SU-DHL-6 (cell line): Measurements from ENCODE around the gene SMOC2.

Experiments used
- H2AFZ ChIP-seq: fragments of 200-600 bp; sonication (generic); 2 replicates; pipeline ENCODE4 v1.6.1; 2014; ENCODE audit warnings: low read depth, mild to moderate bottlenecking, moderate library complexity, mixed read lengths, antibody characterized with exemption, low read length; ENCODE audit not compliant: severe bottlenecking
- H3F3A ChIP-seq: fragments of 200-600 bp; shearing (Covaris generic); 2 replicates; pipeline ENCODE4 v1.6.0; 2016; ENCODE audit warnings: antibody characterized with exemption, mild to moderate bottlenecking; ENCODE audit not compliant: insufficient read depth
- H3K27ac ChIP-seq: fragments of 200-600 bp; sonication (generic); 2 replicates; pipeline ENCODE4 v1.5.1; 2016; ENCODE audit warnings: low read depth, mild to moderate bottlenecking, low read length, moderate library complexity, mixed read lengths
- H3K27me3 ChIP-seq: fragments of 200-600 bp; sonication (generic), shearing (Covaris generic); 2 replicates; pipeline ENCODE4 v1.6.0; 2014; ENCODE audit warnings: mild to moderate bottlenecking, low read length
- H3K36me3 ChIP-seq: fragments of 200-600 bp; sonication (generic); 2 replicates; pipeline ENCODE4 v1.6.1; 2014; ENCODE audit warnings: mild to moderate bottlenecking, low read length, mixed read lengths
- H3K4me2 ChIP-seq: fragments of 300-600, 200-600 bp; shearing (Covaris generic), sonication (generic); 2 replicates; pipeline ENCODE4 v1.6.0; 2014; ENCODE audit warnings: low read length, low read depth, mild to moderate bottlenecking; ENCODE audit not compliant: poor library complexity, severe bottlenecking
- H3K4me3 ChIP-seq: fragments of 200-600 bp; sonication (generic); 2 replicates; pipeline ENCODE4 v1.5.1; 2014; ENCODE audit warnings: antibody characterized with exemption, low read length, mild to moderate bottlenecking, mixed read lengths; ENCODE audit not compliant: insufficient read depth, poor library complexity, severe bottlenecking
- H3K79me2 ChIP-seq: fragments of 200-600 bp; sonication (generic); 2 replicates; pipeline ENCODE4 v1.6.1; 2014; ENCODE audit warnings: mild to moderate bottlenecking, low read length, moderate library complexity; ENCODE audit not compliant: insufficient read depth
- H3K9ac ChIP-seq: fragments of 200-600 bp; sonication (generic); 2 replicates; pipeline ENCODE4 v1.7.0; 2014; ENCODE audit warnings: mild to moderate bottlenecking, low read length
- H3K9me2 ChIP-seq: fragments of 200-600 bp; sonication (generic); replicated peaks from 2 replicates; pipeline ENCODE4 v1.6.1; 2014; ENCODE audit warnings: low read length; ENCODE audit not compliant: insufficient read depth
- H3K9me3 ChIP-seq: fragments of 200-600 bp; sonication (generic); 2 replicates; pipeline ENCODE4 v1.6.1; 2014; ENCODE audit warnings: low read length, mixed read lengths; ENCODE audit not compliant: insufficient read depth
- H4K20me1 ChIP-seq: fragments of 200-600 bp; sonication (generic); 2 replicates; pipeline ENCODE4 v1.6.1; 2014; ENCODE audit warnings: low read depth, mild to moderate bottlenecking, antibody characterized with exemption, low read length, moderate library complexity, mixed read lengths
- EZH2phosphoT487 ChIP-seq: fragments of 200-600 bp; sonication (generic), shearing (Covaris generic); conservative IDR thresholded peaks from 2 replicates; pipeline ENCODE4 v1.6.1; 2018; ENCODE audit warnings: mild to moderate bottlenecking, antibody characterized with exemption, low read length, moderate library complexity, mixed read lengths
- TF ChIP-seq, protein P1 (sequence below): fragments of 200-600 bp; sonication (generic); IDR thresholded peaks from one replicate; pipeline ENCODE4 v1.5.1; 2017; ENCODE audit warnings: antibody characterized with exemption, mild to moderate bottlenecking, low read length, moderate library complexity; ENCODE audit not compliant: insufficient read depth, poor library complexity, severe bottlenecking

The SMOC2 gene

DNA sequence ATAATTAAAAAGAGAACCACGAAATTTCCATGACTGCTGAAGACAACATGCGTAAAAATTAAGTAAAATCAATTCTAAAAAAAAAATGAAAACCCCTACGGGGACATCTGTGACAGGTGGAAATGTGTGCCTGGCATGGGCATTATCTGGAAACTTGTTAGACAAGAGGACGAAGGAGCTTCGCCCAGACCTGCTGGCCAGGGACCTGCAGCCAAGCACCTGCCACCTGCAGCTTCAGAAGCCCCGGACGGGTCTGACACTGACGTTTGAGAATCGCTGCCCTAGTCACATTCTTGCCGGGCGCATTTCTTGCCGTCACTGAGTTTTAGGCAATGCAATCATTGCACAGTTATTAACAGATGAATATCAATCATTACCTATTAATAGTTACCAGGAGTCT lies 140.3 kb downstream of the SMOC2 start:
- Histone ChIP-seq H3K4me2 (no peak overlapping the region), H3K9me3 (no peaks in the 10 kb centered on the region), H3K27me3 (0 out of 2 replicates have a peak, but pooled peaks cover 3% of the 10 kb centered on the region), H3K9me2 (no peaks in the 10 kb centered on the region), H3K4me3 (no peak overlapping the region), H3K9ac (no peak overlapping the region), H2AFZ (no peak overlapping the region), H4K20me1 (no peaks in the 10 kb centered on the region), H3K27ac (no peak overlapping the region), H3K36me3 (no peaks in the 10 kb centered on the region), H3F3A (no peaks in the 10 kb centered on the region), H3K79me2 (no peaks in the 10 kb centered on the region)
- no peak for TF ChIP-seq EZH2phosphoT487
- TF ChIP-seq, protein P1, sequence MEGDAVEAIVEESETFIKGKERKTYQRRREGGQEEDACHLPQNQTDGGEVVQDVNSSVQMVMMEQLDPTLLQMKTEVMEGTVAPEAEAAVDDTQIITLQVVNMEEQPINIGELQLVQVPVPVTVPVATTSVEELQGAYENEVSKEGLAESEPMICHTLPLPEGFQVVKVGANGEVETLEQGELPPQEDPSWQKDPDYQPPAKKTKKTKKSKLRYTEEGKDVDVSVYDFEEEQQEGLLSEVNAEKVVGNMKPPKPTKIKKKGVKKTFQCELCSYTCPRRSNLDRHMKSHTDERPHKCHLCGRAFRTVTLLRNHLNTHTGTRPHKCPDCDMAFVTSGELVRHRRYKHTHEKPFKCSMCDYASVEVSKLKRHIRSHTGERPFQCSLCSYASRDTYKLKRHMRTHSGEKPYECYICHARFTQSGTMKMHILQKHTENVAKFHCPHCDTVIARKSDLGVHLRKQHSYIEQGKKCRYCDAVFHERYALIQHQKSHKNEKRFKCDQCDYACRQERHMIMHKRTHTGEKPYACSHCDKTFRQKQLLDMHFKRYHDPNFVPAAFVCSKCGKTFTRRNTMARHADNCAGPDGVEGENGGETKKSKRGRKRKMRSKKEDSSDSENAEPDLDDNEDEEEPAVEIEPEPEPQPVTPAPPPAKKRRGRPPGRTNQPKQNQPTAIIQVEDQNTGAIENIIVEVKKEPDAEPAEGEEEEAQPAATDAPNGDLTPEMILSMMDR: no peak

GRCh38 chr6:168581706-168582105 lies 140.7 kb downstream of the SMOC2 start:
- Histone ChIP-seq H3K36me3 (no peaks in the 10 kb centered on the region), H3K4me2 (no peak overlapping the region), H3K9me3 (no peaks in the 10 kb centered on the region), H4K20me1 (no peaks in the 10 kb centered on the region), H3K79me2 (no peaks in the 10 kb centered on the region), H3K9ac (no peak overlapping the region), H2AFZ (no peak overlapping the region), H3F3A (no peaks in the 10 kb centered on the region), H3K9me2 (no peaks in the 10 kb centered on the region), H3K4me3 (no peak overlapping the region), H3K27ac (no peak overlapping the region), H3K27me3 (0 out of 2 replicates have a peak, but pooled peaks cover 3% of the 10 kb centered on the region)
- TF ChIP-seq, protein P1: no peak
- TF ChIP-seq EZH2phosphoT487: no peak

GRCh38 chr6:168582571-168582981 lies 141.6 kb downstream of the SMOC2 start:
- Histone ChIP-seq H3K79me2 (no peaks in the 10 kb centered on the region), H3K9me2 (no peaks in the 10 kb centered on the region), H3K9me3 (no peaks in the 10 kb centered on the region), H2AFZ (no peak overlapping the region), H3K36me3 (no peaks in the 10 kb centered on the region), H3K27me3 (0 out of 2 replicates have a peak, but pooled peaks cover 3% of the 10 kb centered on the region), H3F3A (no peaks in the 10 kb centered on the region), H3K9ac (no peak overlapping the region), H3K4me2 (no peak overlapping the region), H3K4me3 (no peak overlapping the region), H3K27ac (no peak overlapping the region), H4K20me1 (no peaks in the 10 kb centered on the region)
- TF ChIP-seq EZH2phosphoT487: no peak
- TF ChIP-seq, protein P1: no peak

DNA sequence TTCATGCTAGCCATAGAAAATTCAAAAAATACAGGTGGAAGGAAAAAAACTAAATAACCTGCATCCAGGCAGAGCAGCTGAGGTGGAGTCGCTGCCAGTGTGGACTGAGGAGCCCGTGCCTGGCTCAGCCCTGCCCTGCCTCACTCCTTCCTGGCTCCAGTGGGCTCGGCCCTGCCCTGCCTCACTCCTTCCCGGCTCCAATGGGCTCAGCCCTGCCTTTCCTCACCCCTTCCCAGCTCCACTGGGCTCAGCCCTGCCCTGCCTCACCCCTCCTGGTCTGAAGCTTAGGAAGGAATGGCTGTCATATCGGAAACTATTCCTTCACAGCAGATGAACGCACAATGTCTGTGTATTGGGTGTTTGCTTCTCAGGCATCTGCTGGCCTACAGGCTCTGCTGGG lies 142.1 kb downstream of the SMOC2 start:
- H3K36me3 ChIP-seq: no peaks in the 10 kb centered on the region
- H3K9me2 ChIP-seq: no peaks in the 10 kb centered on the region
- H3K9ac ChIP-seq: no peak overlapping the region
- no peak for TF ChIP-seq EZH2phosphoT487
- TF ChIP-seq, protein P1: no peak
- no peaks in the 10 kb centered on the region for H3K9me3 ChIP-seq
- H3F3A ChIP-seq: no peaks in the 10 kb centered on the region
- no peak overlapping the region for H2AFZ ChIP-seq
- 0 out of 2 replicates have a peak, but pooled peaks cover 3% of the 10 kb centered on the region for H3K27me3 ChIP-seq
- no peak overlapping the region for H3K27ac ChIP-seq
- H3K79me2 ChIP-seq: no peaks in the 10 kb centered on the region
- no peaks in the 10 kb centered on the region for H4K20me1 ChIP-seq
- no peak overlapping the region for H3K4me2 ChIP-seq
- H3K4me3 ChIP-seq: no peak overlapping the region
